H1 (cell line): ENCODE results near the gene C19orf18. TPM values are rescaled to one million over a fixed set of nuclear protein-coding genes. Genes with fewer than 3 reads are reported as not detected.

Source experiments
- CTCF ChIA-PET: fragments of 300-600 bp; sonication (Branson Sonifier 250); formaldehyde crosslinking; loops from one replicate; lab custom pipeline; 2021; ENCODE audit not compliant: partially characterized antibody; lab: Charles Lee
- POLR2A ChIA-PET: fragments of 300-600 bp; sonication (Branson Sonifier 250); formaldehyde crosslinking; loops from one replicate; lab custom pipeline; 2021; ENCODE audit warnings: inconsistent platforms; ENCODE audit not compliant: partially characterized antibody; lab: Charles Lee
- DNase-seq, 2 experiments: peaks; one replicate each; pipeline versions ENCODE4 v3.0.0 to v3.0.0-alpha.2; 2010 to 2022; ENCODE audit warnings: low spot score in 2 of 2, low read depth in 1 of 2, mixed read lengths in 1 of 2
- FAIRE-seq: peaks from 2 replicates; lab custom pipeline; 2011; peaks lifted over from hg19 to GRCh38; lab: Jason Lieb, UNC
- H2AFZ ChIP-seq: 2 replicates; pipeline ENCODE4 v1.8.1; 2012; ENCODE audit warnings: low read length, inconsistent platforms
- H2AK5ac ChIP-seq: 2 replicates; pipeline ENCODE4 v1.6.1; 2013; ENCODE audit warnings: low read depth, low read length
- H2BK120ac ChIP-seq: replicated peaks from 2 replicates; pipeline ENCODE3; 2013; ENCODE audit warnings: low read depth, low read length, inconsistent platforms
- H2BK12ac ChIP-seq: 2 replicates; pipeline ENCODE4 v1.6.1; 2013; ENCODE audit warnings: low read depth, low read length
- H2BK15ac ChIP-seq: 2 replicates; pipeline ENCODE4 v1.6.1; 2013; ENCODE audit warnings: low read length
- H2BK20ac ChIP-seq: 2 replicates; pipeline ENCODE4 v1.6.1; 2013; ENCODE audit warnings: low read length
- H2BK5ac ChIP-seq: 2 replicates; pipeline ENCODE4 v1.6.1; 2013; ENCODE audit warnings: low read depth, low read length
- H3K14ac ChIP-seq: 2 replicates; pipeline ENCODE4 v1.6.1; 2013; ENCODE audit warnings: inconsistent platforms; ENCODE audit not compliant: insufficient read length
- H3K18ac ChIP-seq: 2 replicates; pipeline ENCODE4 v1.6.1; 2013; ENCODE audit warnings: low read length; ENCODE audit errors: extremely low read depth
- H3K23ac ChIP-seq: 2 replicates; pipeline ENCODE4 v1.6.1; 2013; ENCODE audit warnings: inconsistent platforms; ENCODE audit not compliant: insufficient read length
- H3K23me2 ChIP-seq: 2 replicates; pipeline ENCODE4 v1.6.1; 2013; ENCODE audit warnings: low read depth, low read length
- H3K27ac ChIP-seq: 2 replicates; pipeline ENCODE4 v1.6.1; 2011; ENCODE audit warnings: low read depth, low read length, inconsistent platforms
- H3K27me3 ChIP-seq, 4 experiments: replicated peaks in 1 of 4; 1 replicate in 1 of 4; 2 replicates in 3 of 4; pipeline versions ENCODE4 v1.6.1 to v1.8.1; 2011 to 2013; ENCODE audit warnings: low read length in 3 of 4, mild to moderate bottlenecking in 3 of 4, inconsistent platforms in 2 of 4, mixed read lengths in 2 of 4, moderate library complexity in 1 of 4; ENCODE audit not compliant: control insufficient read depth in 3 of 4, insufficient read depth in 3 of 4; ENCODE audit errors: extremely low read depth in 1 of 4
- H3K36me3 ChIP-seq, 4 experiments: 2 replicates each; pipeline versions ENCODE4 v1.6.1 to v1.8.1; 2011 to 2013; ENCODE audit warnings: mild to moderate bottlenecking in 4 of 4, low read length in 3 of 4, moderate library complexity in 2 of 4, control low read depth in 1 of 4, inconsistent platforms in 1 of 4; ENCODE audit not compliant: insufficient read depth in 4 of 4, control insufficient read depth in 2 of 4
- H3K4ac ChIP-seq: replicated peaks from 2 replicates; pipeline ENCODE3; 2013; ENCODE audit warnings: low read length, low read depth, mixed read lengths, inconsistent platforms; ENCODE audit not compliant: insufficient read length
- H3K4me1 ChIP-seq, 4 experiments: replicated peaks in 1 of 4; 1 replicate in 1 of 4; 2 replicates in 3 of 4; pipeline versions ENCODE4 v1.6.1 to v1.8.1; 2011 to 2013; ENCODE audit warnings: low read length in 3 of 4, inconsistent platforms in 2 of 4, mixed read lengths in 1 of 4; ENCODE audit not compliant: insufficient read depth in 4 of 4, control insufficient read depth in 3 of 4
- H3K4me2 ChIP-seq, 2 experiments: 2 replicates each; pipeline versions ENCODE4 v1.6.1 to v1.8.1; 2011 to 2013; ENCODE audit warnings: low read depth in 2 of 2, low read length in 2 of 2, control low read depth in 1 of 2, inconsistent platforms in 1 of 2, mild to moderate bottlenecking in 1 of 2; ENCODE audit not compliant: insufficient read depth in 1 of 2
- H3K4me3 ChIP-seq, 4 experiments: fragments of 200-600, 300-600 bp in 1 of 4; sonication (generic), shearing (Covaris generic), sonication (Bioruptor Twin) in 1 of 4; 2 replicates each; pipeline versions ENCODE4 v1.5.1 to v1.8.1; 2011 to 2016; ENCODE audit warnings: low read length in 4 of 4, low read depth in 3 of 4, control low read depth in 2 of 4, inconsistent platforms in 2 of 4, mild to moderate bottlenecking in 2 of 4, mixed read lengths in 1 of 4, moderate library complexity in 1 of 4; ENCODE audit not compliant: insufficient read depth in 2 of 4; ENCODE audit errors: extremely low read depth in 1 of 4
- H3K56ac ChIP-seq: replicated peaks from 2 replicates; pipeline ENCODE3; 2013; ENCODE audit warnings: low read depth, mild to moderate bottlenecking, mixed read lengths, low read length, inconsistent platforms; ENCODE audit not compliant: insufficient read length
- H3K79me1 ChIP-seq: 2 replicates; pipeline ENCODE4 v1.6.1; 2013; ENCODE audit warnings: low read depth, low read length, control low read depth
- H3K79me2 ChIP-seq, 2 experiments: 2 replicates each; pipeline versions ENCODE4 v1.6.1 to v1.8.1; 2012 to 2013; ENCODE audit warnings: low read length in 2 of 2, mild to moderate bottlenecking in 2 of 2, inconsistent platforms in 1 of 2; ENCODE audit not compliant: insufficient read depth in 2 of 2, control insufficient read depth in 1 of 2
- H3K9ac ChIP-seq, 4 experiments: replicated peaks in 1 of 4; 1 replicate in 1 of 4; 2 replicates in 3 of 4; pipeline versions ENCODE4 v1.6.1 to v1.8.1; 2011 to 2013; ENCODE audit warnings: low read depth in 3 of 4, low read length in 3 of 4, control low read depth in 2 of 4, mild to moderate bottlenecking in 2 of 4, moderate library complexity in 2 of 4, inconsistent platforms in 1 of 4; ENCODE audit errors: extremely low read depth in 1 of 4
- H3K9me3 ChIP-seq, 2 experiments: 2 replicates each; pipeline versions ENCODE4 v1.6.1 to v1.8.1; 2012 to 2013; ENCODE audit warnings: mild to moderate bottlenecking in 2 of 2, moderate library complexity in 2 of 2, control low read depth in 1 of 2, inconsistent platforms in 1 of 2, low read depth in 1 of 2, low read length in 1 of 2, mixed read lengths in 1 of 2; ENCODE audit not compliant: insufficient read depth in 2 of 2
- H4K20me1 ChIP-seq, 2 experiments: replicated peaks in 1 of 2; 2 replicates each; pipeline versions ENCODE3 to v1.8.1; 2011 to 2013; ENCODE audit warnings: inconsistent platforms in 2 of 2, low read length in 2 of 2, mild to moderate bottlenecking in 1 of 2; ENCODE audit not compliant: insufficient read depth in 2 of 2, control insufficient read depth in 1 of 2
- H4K5ac ChIP-seq: 2 replicates; pipeline ENCODE4 v1.6.1; 2013; ENCODE audit warnings: low read length, low read depth, mixed read lengths, inconsistent platforms; ENCODE audit not compliant: insufficient read length
- H4K8ac ChIP-seq: 2 replicates; pipeline ENCODE4 v1.8.0; 2013; ENCODE audit warnings: mild to moderate bottlenecking, moderate library complexity, low read length, inconsistent platforms; ENCODE audit not compliant: insufficient read depth; ENCODE audit errors: extremely low read depth
- H4K91ac ChIP-seq: replicated peaks from 2 replicates; pipeline ENCODE3; 2013; ENCODE audit warnings: low read length, mixed read lengths, inconsistent platforms; ENCODE audit not compliant: insufficient read length
- CBX8 ChIP-seq: fragments of 300-800, 300-1000 bp; sonication (generic); IDR thresholded peaks from 2 replicates; pipeline ENCODE4 v1.7.1; 2016; ENCODE audit warnings: low read depth, low read length, borderline replicate concordance
- JUN ChIP-seq: IDR thresholded peaks from 2 replicates; pipeline ENCODE4 v1.6.1; 2011; ENCODE audit warnings: low read depth, mild to moderate bottlenecking, improper control_type of control experiment, low read length
- SIX5 ChIP-seq: IDR thresholded peaks from 2 replicates; pipeline ENCODE4 v1.6.1; 2011; ENCODE audit warnings: mild to moderate bottlenecking, low read depth, low read length
- SRF ChIP-seq: IDR thresholded peaks from 2 replicates; pipeline ENCODE4 v1.6.1; 2011; ENCODE audit warnings: mild to moderate bottlenecking, low read depth, low read length, moderate library complexity
- WGBS, 2 experiments: shearing (Covaris generic) in 1 of 2; methylation state at CpG; one replicate each; pipeline versions ENCODE4 v1.1.6 to v1.1.7; 2013 to 2015; ENCODE audit warnings: low lambda C conversion rate in 2 of 2, mixed read lengths in 2 of 2, inconsistent platforms in 1 of 2, low coverage in 1 of 2, missing lambda C conversion rate in 1 of 2; ENCODE audit not compliant: insufficient replicate concordance in 2 of 2, insufficient coverage in 1 of 2, insufficient read length in 1 of 2; ENCODE audit errors: extremely low coverage in 1 of 2, missing lambda C conversion rate in 1 of 2; 5-methylcytosine and 5-hydroxymethylcytosine counted together
- polyA plus RNA-seq, 7 experiments: library from polyadenylated mRNA; depleted of rRNA in 3 of 7; stranded (reverse) in 5 of 7; unstranded in 2 of 7; fragments of >200 nt in 5 of 7; fragments of 200-250 nt in 2 of 7; gene quantifications; 1 replicate in 5 of 7; 2 replicates in 1 of 7; 4 replicates in 1 of 7; pipeline versions ENCODE4 v1.2.1 to v1.2.3, GENCODE V29; 2011 to 2013; ENCODE audit warnings: missing spikeins in 2 of 7, mixed read lengths in 2 of 7
- total RNA-seq: library from RNA; stranded (reverse); fragmentation: NEBNext Ultra II Directional; extraction: Animal tissue kit (Norgen Biotek cat#: 25700); gene quantifications from 2 replicates; pipeline ENCODE4 v1.2.1, GENCODE V29; 2021
- TF ChIP-seq, protein P1 (sequence below): IDR thresholded peaks from 2 replicates; pipeline ENCODE4 v1.6.1; 2012; ENCODE audit warnings: low read length, inconsistent platforms

The C19orf18 gene
- total and polyA plus RNA-seq, 2 of the 8 experiments (the other 6 are each of a cell fraction or from before 2014, with no cell fraction given), result 0.12 to 0.99 TPM

DNA sequence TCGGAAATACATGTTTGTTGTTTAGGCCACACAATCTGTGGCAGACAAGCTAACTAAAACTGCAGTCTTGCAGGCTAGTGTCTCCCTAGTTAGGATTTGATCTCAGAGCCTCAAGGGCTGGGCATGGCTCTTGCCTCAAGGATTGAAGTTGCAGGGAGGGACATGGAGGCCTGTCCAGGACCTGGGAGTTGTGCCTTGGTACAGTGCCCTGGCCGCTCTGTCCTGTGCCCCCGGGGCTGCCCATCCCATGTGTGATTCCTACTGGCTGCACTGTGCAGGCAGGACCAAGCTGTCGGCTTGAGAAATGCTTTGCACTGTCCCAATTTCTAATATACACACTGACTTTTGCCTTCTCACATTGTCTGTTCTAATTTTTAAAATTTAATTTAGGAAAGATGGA lies 19.3 kb downstream of the C19orf18 start:
- no peak overlapping the region for H2AFZ ChIP-seq
- H4K20me1 ChIP-seq, result no peaks in the 10 kb centered on the region
- no peak overlapping the region for H3K23ac ChIP-seq
- no peak overlapping the region for H2BK120ac ChIP-seq
- TF ChIP-seq JUN, result no peak
- TF ChIP-seq SIX5, result no peak
- TF ChIP-seq, protein P1, sequence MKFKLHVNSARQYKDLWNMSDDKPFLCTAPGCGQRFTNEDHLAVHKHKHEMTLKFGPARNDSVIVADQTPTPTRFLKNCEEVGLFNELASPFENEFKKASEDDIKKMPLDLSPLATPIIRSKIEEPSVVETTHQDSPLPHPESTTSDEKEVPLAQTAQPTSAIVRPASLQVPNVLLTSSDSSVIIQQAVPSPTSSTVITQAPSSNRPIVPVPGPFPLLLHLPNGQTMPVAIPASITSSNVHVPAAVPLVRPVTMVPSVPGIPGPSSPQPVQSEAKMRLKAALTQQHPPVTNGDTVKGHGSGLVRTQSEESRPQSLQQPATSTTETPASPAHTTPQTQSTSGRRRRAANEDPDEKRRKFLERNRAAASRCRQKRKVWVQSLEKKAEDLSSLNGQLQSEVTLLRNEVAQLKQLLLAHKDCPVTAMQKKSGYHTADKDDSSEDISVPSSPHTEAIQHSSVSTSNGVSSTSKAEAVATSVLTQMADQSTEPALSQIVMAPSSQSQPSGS, result no peak
- no peak for TF ChIP-seq SRF
- no peak for TF ChIP-seq CBX8
- no peaks in the 10 kb centered on the region for H3K23me2 ChIP-seq
- CTCF ChIA-PET, result interaction anchor here (0.6 to 0.9 kb wide), 2 partner anchors 11 to 540 kb away, joined by 4 read pairs; no protein-coding TSS in a partner anchor
- peaks cover 49 to 62% of the 10 kb centered on the region in 2 experiments for H3K9me3 ChIP-seq
- no peak overlapping the region for H3K56ac ChIP-seq
- H2BK15ac ChIP-seq, result no peak overlapping the region
- no peak overlapping the region for H3K4ac ChIP-seq
- H3K27me3 ChIP-seq, result no peaks in the 10 kb centered on the region
- no peak overlapping the region for H2BK20ac ChIP-seq
- no peak overlapping the region for H2AK5ac ChIP-seq
- no peak overlapping the region for H3K27ac ChIP-seq
- no peaks in the 10 kb centered on the region for H3K36me3 ChIP-seq
- no peak overlapping the region for H3K14ac ChIP-seq
- no peaks in the 10 kb centered on the region for H3K4me1 ChIP-seq
- no peak overlapping the region for H4K5ac ChIP-seq
- no peak overlapping the region for H3K4me3 ChIP-seq
- FAIRE-seq (no peak), DNase-seq (no peak)
- H3K9ac ChIP-seq, result no peak overlapping the region
- H3K4me2 ChIP-seq, result no peak overlapping the region
- no peak overlapping the region for H4K8ac ChIP-seq
- POLR2A ChIA-PET, result interaction anchor here (0.6 to 1.0 kb wide), 3 partner anchors 20 to 599 kb away, joined by 3 to 4 read pairs (median 3); partner anchors contain the start of gene ZNF418
- no peak overlapping the region for H3K18ac ChIP-seq
- no peaks in the 10 kb centered on the region for H3K79me2 ChIP-seq
- no peak overlapping the region for H2BK5ac ChIP-seq
- 84% methylated on average over 4 of the region's 4 CpGs; no CpG with 5 or more reads in 1 of the 2 experiments for WGBS, 2 experiments
- H2BK12ac ChIP-seq, result no peak overlapping the region
- no peak overlapping the region for H4K91ac ChIP-seq
- H3K79me1 ChIP-seq, result no peaks in the 10 kb centered on the region
